NCI-H2171 treated with DMSO at 0.1 percent for 48 hours (cell line): ENCODE data around the gene PLAGL2.

Experiments used
- DNase-seq: peaks from one replicate; lab custom pipeline; 2025; lab: John Stamatoyannopoulos, UW

The PLAGL2 gene

GRCh38 chr20:32149566-32150170 is 57.9 kb downstream of the PLAGL2 start:
- DNase-seq = no peak

- peak; percentile 27 for DNase-seq
Observed at GRCh38 chr20:32144898-32145662, 62.5 kb downstream of the PLAGL2 start.

- no peak for DNase-seq
Observed at GRCh38 chr20:32142991-32143390, 64.6 kb downstream of the PLAGL2 start.
